ENCODE results near the gene NNAT. TPM values are rescaled to one million over a fixed set of nuclear protein-coding genes. Genes with fewer than 3 reads are reported as not detected.

The NNAT gene
- total and polyA plus RNA-seq, 10 donors, result 0.20 to 0.35 (median 0.29) TPM; not detected in 5

DNA sequence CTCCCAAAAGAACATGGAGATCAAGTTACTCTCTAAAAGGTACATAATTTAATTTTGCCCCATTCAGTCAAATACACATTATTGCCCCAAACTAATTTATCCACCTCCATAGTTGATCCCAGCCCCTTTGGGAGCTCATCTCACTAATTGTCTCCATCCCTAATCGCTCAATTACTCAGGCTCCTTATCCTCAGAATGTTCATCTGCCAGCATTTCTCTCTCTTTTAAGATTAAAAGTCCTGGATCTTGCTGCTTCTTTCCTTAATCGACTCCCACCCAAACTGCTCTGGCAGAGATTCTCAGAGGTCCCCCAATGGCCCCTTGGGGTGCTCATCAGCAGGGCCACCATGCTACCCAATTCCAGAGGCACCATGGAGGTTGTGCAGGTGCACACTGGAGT is 18.4 kb upstream of the NNAT start:
- H3K36me3 ChIP-seq, result peaks cover 0 to 24% (median 0%) of the 10 kb centered on the region in 6 donors
- intact Hi-C loops (cut with DNase I; ENCODE audit: low total_unique reads), result no loop called here
- H3K4me3 ChIP-seq, result no peak overlapping the region
- no peak overlapping the region for H3K27ac ChIP-seq
- TF ChIP-seq CTCF (IDR thresholded peaks at IDR 0.05 in 8 of 11, conservative IDR thresholded peaks at IDR 0.05 in 3 of 11) (no peak), POLR2AphosphoS5 (IDR thresholded peaks at IDR 0.05) (no peak), POLR2A (IDR thresholded peaks at IDR 0.05) (no peak)
- no peaks in the 10 kb centered on the region for H3K9me3 ChIP-seq
- no peaks in the 10 kb centered on the region for H3K27me3 ChIP-seq (replicated peaks in 1 of 7)
- WGBS, 5 donors, result 93 to 100% (median 95%) methylated on average over 2 of the region's 2 CpGs
- H3K4me1 ChIP-seq, result peaks cover 0 to 7% (median 0%) of the 10 kb centered on the region in 6 donors
- no peak for DNase-seq

DNA sequence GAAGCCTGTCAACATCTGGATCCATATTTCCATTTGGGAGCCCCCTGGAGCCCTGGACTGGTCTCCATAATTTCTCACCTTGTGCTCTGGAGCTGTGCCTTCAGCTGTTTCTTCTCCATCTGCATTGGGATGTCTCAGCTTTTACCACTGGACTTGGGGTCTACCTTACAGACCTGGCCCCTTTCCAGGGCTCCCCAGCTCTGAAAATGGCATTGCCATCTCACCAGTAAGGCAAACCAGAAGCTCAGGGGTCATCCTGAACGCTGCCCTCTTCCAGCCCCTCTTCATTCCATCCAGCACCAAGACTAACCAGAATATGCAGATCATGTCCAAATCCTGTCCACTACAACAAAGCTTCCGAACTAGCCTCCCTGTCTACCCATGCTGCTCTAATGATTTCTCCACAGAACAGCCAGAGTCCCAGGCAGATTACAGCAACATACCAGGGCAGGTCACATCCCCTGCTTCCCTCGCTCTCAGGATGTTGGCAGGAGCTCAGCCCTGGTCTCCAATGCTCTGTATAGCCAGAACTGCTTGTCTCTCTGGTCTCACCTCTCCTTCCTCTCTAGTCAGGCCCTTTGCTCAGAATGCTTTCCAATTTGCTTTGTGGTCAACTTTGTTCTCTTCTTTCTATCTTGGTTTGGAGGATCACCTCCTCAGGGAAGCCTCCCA is 17.7 kb upstream of the NNAT start:
- Histone ChIP-seq H3K36me3 (peaks cover 0 to 29% (median 0%) of the 10 kb centered on the region in 6 donors), H3K27ac (no peak overlapping the region), H3K9me3 (no peaks in the 10 kb centered on the region), H3K27me3 (replicated peaks in 1 of 7) (no peaks in the 10 kb centered on the region), H3K4me1 (peaks cover 0 to 7% (median 0%) of the 10 kb centered on the region in 6 donors), H3K4me3 (no peak overlapping the region)
- intact Hi-C loops (cut with DNase I; ENCODE audit: low total_unique reads), result no loop called here
- TF ChIP-seq POLR2A (IDR thresholded peaks at IDR 0.05) (no peak), POLR2AphosphoS5 (IDR thresholded peaks at IDR 0.05) (no peak), CTCF (IDR thresholded peaks at IDR 0.05 in 8 of 11, conservative IDR thresholded peaks at IDR 0.05 in 3 of 11) (no peak)
- WGBS, 5 donors, result 86 to 95% (median 92%) methylated on average over 3 of the region's 3 CpGs
- no peak for DNase-seq

DNA sequence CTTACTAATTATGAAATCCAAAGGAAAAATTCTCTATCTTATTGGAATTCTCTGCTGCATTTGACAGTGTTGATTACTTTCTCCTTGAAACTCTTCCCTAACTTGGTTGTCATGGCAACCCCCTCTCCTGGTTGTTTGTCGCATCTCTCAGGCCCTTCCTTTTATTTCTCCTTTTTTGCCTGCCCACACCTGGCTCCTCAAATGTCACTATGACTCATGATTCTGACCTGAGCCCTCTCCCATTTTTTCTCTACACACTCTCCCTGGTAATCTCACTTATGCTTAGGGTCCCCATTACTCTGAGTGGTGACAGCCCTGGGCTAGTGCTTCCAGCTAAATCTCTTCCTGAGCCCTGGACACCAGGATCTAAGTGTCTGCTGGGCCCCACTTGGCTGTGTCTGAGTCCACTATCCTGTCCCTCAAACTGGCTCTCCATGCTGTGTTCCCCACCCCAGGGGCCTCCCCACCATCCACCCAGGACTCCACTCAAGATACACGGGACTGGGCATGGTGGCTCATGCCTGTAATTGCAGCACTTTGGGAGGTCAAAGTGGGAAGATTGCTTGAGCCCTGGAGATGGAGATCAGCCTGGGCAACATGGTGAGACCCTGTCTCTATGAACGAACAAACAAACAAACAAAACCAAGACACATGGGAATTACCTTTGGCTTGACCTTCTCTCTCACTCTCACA is 16.5 kb upstream of the NNAT start:
- 56 to 89% (median 64%) methylated on average over 3 of the region's 3 CpGs for WGBS, 5 donors
- DNase-seq, result no peak

More for the DNA sequence above, 16.5 kb upstream of the NNAT start:
- H3K27me3 ChIP-seq (replicated peaks in 1 of 7), result no peaks in the 10 kb centered on the region
- TF ChIP-seq POLR2AphosphoS5 (IDR thresholded peaks at IDR 0.05) (no peak), POLR2A (IDR thresholded peaks at IDR 0.05) (no peak), CTCF (IDR thresholded peaks at IDR 0.05 in 8 of 11, conservative IDR thresholded peaks at IDR 0.05 in 3 of 11) (no peak)
- peaks cover 0 to 7% (median 0%) of the 10 kb centered on the region in 6 donors for H3K4me1 ChIP-seq
- peaks cover 0 to 32% (median 2%) of the 10 kb centered on the region in 6 donors for H3K36me3 ChIP-seq
- no peak overlapping the region for H3K27ac ChIP-seq
- H3K4me3 ChIP-seq, result no peak overlapping the region
- no peaks in the 10 kb centered on the region for H3K9me3 ChIP-seq
- intact Hi-C loops (cut with DNase I; ENCODE audit: low total_unique reads), result no loop called here

Measured in spleen (tissue), 11 donors.